WTC11 (cell line): ENCODE measurements around the gene UGCG. TPM values are rescaled to one million over a fixed set of nuclear protein-coding genes. Genes with fewer than 3 reads are reported as not detected.
"Not testable (repeated sequence)": the region's sequence is repeated elsewhere in the genome, so short reads cannot be mapped to it uniquely, and the experiment has no call there.

Experiments used
- ATAC-seq: fragments of 200-7000 bp; cut with Tn5 transposase; 2 replicates; pipeline ENCODE4 v1.10.0; 2021; ENCODE audit warnings: mild to moderate bottlenecking, moderate library complexity
- CTCF ChIA-PET: fragments of 300-600 bp; sonication (Branson Sonifier 250); formaldehyde crosslinking; loops from one replicate; lab custom pipeline; 2021; ENCODE audit warnings: antibody characterized with exemption; lab: Charles Lee
- POLR2A ChIA-PET: fragments of 350-600 bp; sonication (Branson Sonifier 250); formaldehyde crosslinking; loops from one replicate; lab custom pipeline; 2021; ENCODE audit warnings: antibody characterized with exemption; lab: Charles Lee
- DNase-seq: peaks from one replicate; pipeline ENCODE4 v3.0.0; 2021; ENCODE audit warnings: low spot score
- H3K27ac Mint-ChIP-seq: 2 replicates; pipeline ENCODE4 v1.8.0; 2021; ENCODE audit warnings: mixed read lengths
- H3K27me3 Mint-ChIP-seq: 2 replicates; pipeline ENCODE4 v1.8.0; 2021; ENCODE audit warnings: low read depth, mild to moderate bottlenecking, moderate library complexity, mixed read lengths
- H3K36me3 Mint-ChIP-seq: 2 replicates; pipeline ENCODE4 v1.8.0; 2021; ENCODE audit warnings: mixed read lengths
- H3K4me1 Mint-ChIP-seq: 2 replicates; pipeline ENCODE4 v1.8.0; 2022; ENCODE audit warnings: mixed read lengths
- H3K4me3 Mint-ChIP-seq: 2 replicates; pipeline ENCODE4 v1.8.0; 2021; ENCODE audit warnings: mild to moderate bottlenecking, moderate library complexity, mixed read lengths
- H3K9me3 Mint-ChIP-seq: 2 replicates; pipeline ENCODE4 v1.8.0; 2021; ENCODE audit warnings: mixed read lengths
- CBFB ChIP-seq: sonication (generic); formaldehyde crosslinking; IDR thresholded peaks from 2 replicates; pipeline ENCODE4 v1.8.1; 2022; ENCODE audit warnings: mild to moderate bottlenecking, low read depth, missing genetic modification reagents
- ETV6 ChIP-seq: sonication (generic); formaldehyde crosslinking; IDR thresholded peaks from 2 replicates; pipeline ENCODE4 v1.8.1; 2022; ENCODE audit warnings: mild to moderate bottlenecking, missing genetic modification reagents
- FOXK1 ChIP-seq: sonication (generic); formaldehyde crosslinking; IDR thresholded peaks from 2 replicates; pipeline ENCODE4 v1.8.0; 2022; ENCODE audit warnings: mild to moderate bottlenecking, moderate library complexity, missing genetic modification reagents
- GABPB1 ChIP-seq: sonication (generic); formaldehyde crosslinking; IDR thresholded peaks from 2 replicates; pipeline ENCODE4 v1.8.1; 2023; ENCODE audit warnings: mild to moderate bottlenecking, missing genetic modification reagents
- GTF2I ChIP-seq: fragments of 250-450 bp; sonication (Bioruptor Pico); conservative IDR thresholded peaks from 2 replicates; pipeline ENCODE4 v1.4.0; 2021; ENCODE audit warnings: mild to moderate bottlenecking
- MLX ChIP-seq: sonication (generic); formaldehyde crosslinking; IDR thresholded peaks from 2 replicates; pipeline ENCODE4 v1.8.1; 2023; ENCODE audit warnings: mild to moderate bottlenecking, missing genetic modification reagents, moderate library complexity
- NR1H2 ChIP-seq: sonication (generic); formaldehyde crosslinking; IDR thresholded peaks from 2 replicates; pipeline ENCODE4 v1.9.0; 2021; ENCODE audit warnings: mild to moderate bottlenecking, moderate library complexity, missing genetic modification reagents
- SMAD4 ChIP-seq: sonication (generic); formaldehyde crosslinking; IDR thresholded peaks from 2 replicates; pipeline ENCODE4 v1.8.0; 2022; ENCODE audit warnings: mild to moderate bottlenecking, missing genetic modification reagents
- TCF7 ChIP-seq: sonication (generic); formaldehyde crosslinking; IDR thresholded peaks from 2 replicates; pipeline ENCODE4 v1.8.0; 2022; ENCODE audit warnings: mild to moderate bottlenecking, low read depth, missing genetic modification reagents, moderate library complexity
- TP53 ChIP-seq: sonication (generic); formaldehyde crosslinking; IDR thresholded peaks from 2 replicates; pipeline ENCODE4 v1.8.1; 2023; ENCODE audit warnings: mild to moderate bottlenecking, missing genetic modification reagents
- ZNF138 ChIP-seq: sonication (generic); formaldehyde crosslinking; conservative IDR thresholded peaks from 2 replicates; pipeline ENCODE4 v1.8.1; 2022; ENCODE audit warnings: mild to moderate bottlenecking, moderate library complexity, missing genetic modification reagents
- ZNF532 ChIP-seq: fragments of 250-450 bp; sonication (Bioruptor Pico); IDR thresholded peaks from 2 replicates; pipeline ENCODE4 v1.9.0; 2021; ENCODE audit warnings: mild to moderate bottlenecking, borderline replicate concordance
- total RNA-seq: library from RNA; stranded (reverse); gene quantifications from 3 replicates; pipeline ENCODE4 v1.2.3, GENCODE V29; 2021
- TF ChIP-seq, protein P1 (sequence below): sonication (generic); formaldehyde crosslinking; IDR thresholded peaks from 2 replicates; pipeline ENCODE4 v1.8.1; 2022; ENCODE audit warnings: missing genetic modification reagents, borderline replicate concordance
- TF ChIP-seq, protein P2 (sequence below): sonication (generic); formaldehyde crosslinking; IDR thresholded peaks from 2 replicates; pipeline ENCODE4 v1.8.0; 2022; ENCODE audit warnings: mild to moderate bottlenecking, missing genetic modification reagents
- TF ChIP-seq, protein P3 (sequence below): sonication (generic); formaldehyde crosslinking; IDR thresholded peaks from 2 replicates; pipeline ENCODE4 v1.8.1; 2023; ENCODE audit warnings: mild to moderate bottlenecking, missing genetic modification reagents
- TF ChIP-seq, protein P4 (sequence below): sonication (generic); formaldehyde crosslinking; IDR thresholded peaks from 2 replicates; pipeline ENCODE4 v1.8.0; 2023; ENCODE audit warnings: missing genetic modification reagents, mild to moderate bottlenecking, borderline replicate concordance

Gene UGCG
- total RNA-seq, 1 experiment from 2014 or later, result 37.5 TPM

- POLR2A ChIA-PET, result no interaction called here
- no peak for DNase-seq
- Mint-ChIP-seq H3K4me3 (no peak overlapping the region), H3K9me3 (no peaks in the 10 kb centered on the region), H3K27ac (no peak overlapping the region), H3K27me3 (no peaks in the 10 kb centered on the region), H3K4me1 (no peaks in the 10 kb centered on the region), H3K36me3 (no peaks in the 10 kb centered on the region)
- TF ChIP-seq, protein P1, sequence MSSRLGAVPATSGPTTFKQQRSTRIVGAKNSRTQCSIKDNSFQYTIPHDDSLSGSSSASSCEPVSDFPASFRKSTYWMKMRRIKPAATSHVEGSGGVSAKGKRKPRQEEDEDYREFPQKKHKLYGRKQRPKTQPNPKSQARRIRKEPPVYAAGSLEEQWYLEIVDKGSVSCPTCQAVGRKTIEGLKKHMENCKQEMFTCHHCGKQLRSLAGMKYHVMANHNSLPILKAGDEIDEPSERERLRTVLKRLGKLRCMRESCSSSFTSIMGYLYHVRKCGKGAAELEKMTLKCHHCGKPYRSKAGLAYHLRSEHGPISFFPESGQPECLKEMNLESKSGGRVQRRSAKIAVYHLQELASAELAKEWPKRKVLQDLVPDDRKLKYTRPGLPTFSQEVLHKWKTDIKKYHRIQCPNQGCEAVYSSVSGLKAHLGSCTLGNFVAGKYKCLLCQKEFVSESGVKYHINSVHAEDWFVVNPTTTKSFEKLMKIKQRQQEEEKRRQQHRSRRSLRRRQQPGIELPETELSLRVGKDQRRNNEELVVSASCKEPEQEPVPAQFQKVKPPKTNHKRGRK, result no peak
- no peak for TF ChIP-seq GABPB1 (CRISPR knock-in tag)
- no peak for TF ChIP-seq MLX (CRISPR knock-in tag)
- no peak for TF ChIP-seq CBFB
- no peak for TF ChIP-seq ZNF138 (CRISPR knock-in tag)
- no peak for TF ChIP-seq NR1H2 (CRISPR knock-in tag)
- no peak for TF ChIP-seq ETV6 (CRISPR knock-in tag)
- TF ChIP-seq TCF7 (CRISPR knock-in tag), result no peak
- no peak for TF ChIP-seq FOXK1 (CRISPR knock-in tag)
- TF ChIP-seq, protein P2, sequence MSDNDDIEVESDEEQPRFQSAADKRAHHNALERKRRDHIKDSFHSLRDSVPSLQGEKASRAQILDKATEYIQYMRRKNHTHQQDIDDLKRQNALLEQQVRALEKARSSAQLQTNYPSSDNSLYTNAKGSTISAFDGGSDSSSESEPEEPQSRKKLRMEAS (CRISPR knock-in tag), result no peak
- TF ChIP-seq, protein P3, sequence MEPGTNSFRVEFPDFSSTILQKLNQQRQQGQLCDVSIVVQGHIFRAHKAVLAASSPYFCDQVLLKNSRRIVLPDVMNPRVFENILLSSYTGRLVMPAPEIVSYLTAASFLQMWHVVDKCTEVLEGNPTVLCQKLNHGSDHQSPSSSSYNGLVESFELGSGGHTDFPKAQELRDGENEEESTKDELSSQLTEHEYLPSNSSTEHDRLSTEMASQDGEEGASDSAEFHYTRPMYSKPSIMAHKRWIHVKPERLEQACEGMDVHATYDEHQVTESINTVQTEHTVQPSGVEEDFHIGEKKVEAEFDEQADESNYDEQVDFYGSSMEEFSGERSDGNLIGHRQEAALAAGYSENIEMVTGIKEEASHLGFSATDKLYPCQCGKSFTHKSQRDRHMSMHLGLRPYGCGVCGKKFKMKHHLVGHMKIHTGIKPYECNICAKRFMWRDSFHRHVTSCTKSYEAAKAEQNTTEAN (CRISPR knock-in tag), result no peak
- TF ChIP-seq GTF2I (CRISPR knock-in tag), result no peak
- TF ChIP-seq, protein P4, sequence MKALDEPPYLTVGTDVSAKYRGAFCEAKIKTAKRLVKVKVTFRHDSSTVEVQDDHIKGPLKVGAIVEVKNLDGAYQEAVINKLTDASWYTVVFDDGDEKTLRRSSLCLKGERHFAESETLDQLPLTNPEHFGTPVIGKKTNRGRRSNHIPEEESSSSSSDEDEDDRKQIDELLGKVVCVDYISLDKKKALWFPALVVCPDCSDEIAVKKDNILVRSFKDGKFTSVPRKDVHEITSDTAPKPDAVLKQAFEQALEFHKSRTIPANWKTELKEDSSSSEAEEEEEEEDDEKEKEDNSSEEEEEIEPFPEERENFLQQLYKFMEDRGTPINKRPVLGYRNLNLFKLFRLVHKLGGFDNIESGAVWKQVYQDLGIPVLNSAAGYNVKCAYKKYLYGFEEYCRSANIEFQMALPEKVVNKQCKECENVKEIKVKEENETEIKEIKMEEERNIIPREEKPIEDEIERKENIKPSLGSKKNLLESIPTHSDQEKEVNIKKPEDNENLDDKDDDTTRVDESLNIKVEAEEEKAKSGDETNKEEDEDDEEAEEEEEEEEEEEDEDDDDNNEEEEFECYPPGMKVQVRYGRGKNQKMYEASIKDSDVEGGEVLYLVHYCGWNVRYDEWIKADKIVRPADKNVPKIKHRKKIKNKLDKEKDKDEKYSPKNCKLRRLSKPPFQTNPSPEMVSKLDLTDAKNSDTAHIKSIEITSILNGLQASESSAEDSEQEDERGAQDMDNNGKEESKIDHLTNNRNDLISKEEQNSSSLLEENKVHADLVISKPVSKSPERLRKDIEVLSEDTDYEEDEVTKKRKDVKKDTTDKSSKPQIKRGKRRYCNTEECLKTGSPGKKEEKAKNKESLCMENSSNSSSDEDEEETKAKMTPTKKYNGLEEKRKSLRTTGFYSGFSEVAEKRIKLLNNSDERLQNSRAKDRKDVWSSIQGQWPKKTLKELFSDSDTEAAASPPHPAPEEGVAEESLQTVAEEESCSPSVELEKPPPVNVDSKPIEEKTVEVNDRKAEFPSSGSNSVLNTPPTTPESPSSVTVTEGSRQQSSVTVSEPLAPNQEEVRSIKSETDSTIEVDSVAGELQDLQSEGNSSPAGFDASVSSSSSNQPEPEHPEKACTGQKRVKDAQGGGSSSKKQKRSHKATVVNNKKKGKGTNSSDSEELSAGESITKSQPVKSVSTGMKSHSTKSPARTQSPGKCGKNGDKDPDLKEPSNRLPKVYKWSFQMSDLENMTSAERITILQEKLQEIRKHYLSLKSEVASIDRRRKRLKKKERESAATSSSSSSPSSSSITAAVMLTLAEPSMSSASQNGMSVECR, result no peak
- no peak for TF ChIP-seq SMAD4 (CRISPR knock-in tag)
- TF ChIP-seq TP53 (CRISPR knock-in tag), result no peak
- no peak for TF ChIP-seq ZNF532 (CRISPR knock-in tag)
- no peak for ATAC-seq
- CTCF ChIA-PET, result interaction anchor here (1.3 kb wide), 1 partner anchor 153 kb away, joined by 5 read pairs; no protein-coding TSS in a partner anchor
Measured at GRCh38 chr9:111945216-111945615, 48.6 kb downstream of the UGCG start.

DNA sequence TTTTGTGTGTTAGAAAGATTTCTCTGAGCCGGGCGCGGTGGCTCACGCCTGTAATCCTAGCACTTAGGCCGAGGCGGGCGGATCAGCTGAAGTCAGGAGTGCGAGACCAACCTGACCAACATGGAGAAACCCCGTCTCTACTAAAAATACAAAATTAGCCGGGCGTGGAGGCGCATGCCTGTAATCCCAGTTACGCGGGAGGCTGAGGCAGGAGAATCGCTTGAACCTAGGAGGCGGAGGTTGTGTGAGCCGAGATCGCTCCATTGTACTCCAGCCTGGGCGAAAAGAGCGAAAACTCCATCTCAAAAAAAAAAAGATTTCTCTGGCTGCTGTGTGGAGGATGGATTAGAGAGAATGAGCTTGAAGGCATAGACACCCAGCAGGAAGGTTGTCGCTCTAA lies 51.5 kb downstream of the UGCG start:
- H3K9me3 Mint-ChIP-seq, CTCF ChIA-PET, H3K4me1 Mint-ChIP-seq, DNase-seq, H3K4me3 Mint-ChIP-seq, POLR2A ChIA-PET, H3K27me3 Mint-ChIP-seq, H3K36me3 Mint-ChIP-seq, ATAC-seq, H3K27ac Mint-ChIP-seq: not testable (repeated sequence)
